Endothelial cell of umbilical vein (primary cell): ENCODE results near the gene OTULIN.

Experiments used
- EZH2 ChIP-seq: IDR thresholded peaks from 2 replicates; pipeline ENCODE4 v1.6.1; 2012; ENCODE audit warnings: borderline replicate concordance, low read depth, mild to moderate bottlenecking, moderate library complexity, low read length, inconsistent platforms; ENCODE audit not compliant: severe bottlenecking
- GATA2 ChIP-seq: IDR thresholded peaks from 2 replicates; pipeline ENCODE4 v1.7.0; 2011; ENCODE audit warnings: low read depth, mild to moderate bottlenecking, moderate library complexity, mixed read lengths, low read length; ENCODE audit not compliant: insufficient read length, insufficient read depth
- JUN ChIP-seq: IDR thresholded peaks from 2 replicates; pipeline ENCODE4 v1.6.1; 2011; ENCODE audit warnings: borderline replicate concordance, low read depth; ENCODE audit not compliant: insufficient read length, insufficient read depth
- MYC ChIP-seq: IDR thresholded peaks from one replicate; pipeline ENCODE4 v1.6.1; 2011; ENCODE audit warnings: mild to moderate bottlenecking, low read depth, low read length
- POLR2A ChIP-seq: IDR thresholded peaks from 2 replicates; pipeline ENCODE4 v1.6.1; 2012; ENCODE audit warnings: low read depth, mild to moderate bottlenecking, control low read depth, low read length
- POLR2AphosphoS5 ChIP-seq: IDR thresholded peaks from 2 replicates; pipeline ENCODE4 v1.6.1; 2012; ENCODE audit warnings: low read depth, mild to moderate bottlenecking, control low read depth, low read length, moderate library complexity; ENCODE audit not compliant: insufficient read depth
- TF ChIP-seq, protein P1 (sequence below): IDR thresholded peaks from 2 replicates; pipeline ENCODE4 v1.6.1; 2011; ENCODE audit not compliant: insufficient read depth, insufficient read length
- TF ChIP-seq, protein P2 (sequence below), 2 donors: IDR thresholded peaks; 1 replicate in 1 of 2; 2 replicates in 1 of 2; pipeline ENCODE4 v1.5.1; 2011; ENCODE audit warnings: low read length in 2 of 2, mild to moderate bottlenecking in 2 of 2, moderate library complexity in 2 of 2, control low read depth in 1 of 2, inconsistent platforms in 1 of 2, low read depth in 1 of 2; ENCODE audit not compliant: insufficient read depth in 1 of 2; ENCODE audit errors: extremely low read depth in 1 of 2

DNA sequence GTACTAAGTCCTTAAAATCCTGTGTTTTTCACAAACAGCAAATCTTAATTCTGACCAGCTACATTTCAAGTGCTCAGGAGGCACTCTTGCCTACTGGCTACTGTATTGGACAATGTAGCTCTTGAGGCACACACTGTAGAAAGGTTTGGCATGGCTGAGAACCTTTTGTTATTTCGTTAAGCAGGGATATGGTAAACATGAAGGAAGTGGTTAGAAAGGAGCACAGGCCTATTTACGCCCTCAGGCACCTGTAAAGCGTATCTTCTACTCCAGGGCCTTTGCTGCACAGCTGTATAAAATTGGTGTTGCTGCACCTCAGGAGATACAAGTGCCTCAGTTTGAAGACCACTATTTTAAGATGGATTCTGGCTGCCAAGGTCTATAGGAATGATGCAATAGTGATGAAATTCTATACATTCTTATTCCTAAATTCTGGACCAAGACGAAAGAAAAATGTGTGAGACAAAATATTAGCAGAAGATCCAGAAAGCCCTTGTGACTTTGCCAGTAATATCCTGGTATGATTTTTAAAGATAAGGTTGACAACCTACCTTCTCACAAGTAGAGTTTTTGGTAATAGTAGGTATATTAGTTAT is 9.3 kb upstream of the OTULIN start:
- TF ChIP-seq, protein P1, sequence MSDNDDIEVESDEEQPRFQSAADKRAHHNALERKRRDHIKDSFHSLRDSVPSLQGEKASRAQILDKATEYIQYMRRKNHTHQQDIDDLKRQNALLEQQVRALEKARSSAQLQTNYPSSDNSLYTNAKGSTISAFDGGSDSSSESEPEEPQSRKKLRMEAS: no peak
- TF ChIP-seq, protein P2, sequence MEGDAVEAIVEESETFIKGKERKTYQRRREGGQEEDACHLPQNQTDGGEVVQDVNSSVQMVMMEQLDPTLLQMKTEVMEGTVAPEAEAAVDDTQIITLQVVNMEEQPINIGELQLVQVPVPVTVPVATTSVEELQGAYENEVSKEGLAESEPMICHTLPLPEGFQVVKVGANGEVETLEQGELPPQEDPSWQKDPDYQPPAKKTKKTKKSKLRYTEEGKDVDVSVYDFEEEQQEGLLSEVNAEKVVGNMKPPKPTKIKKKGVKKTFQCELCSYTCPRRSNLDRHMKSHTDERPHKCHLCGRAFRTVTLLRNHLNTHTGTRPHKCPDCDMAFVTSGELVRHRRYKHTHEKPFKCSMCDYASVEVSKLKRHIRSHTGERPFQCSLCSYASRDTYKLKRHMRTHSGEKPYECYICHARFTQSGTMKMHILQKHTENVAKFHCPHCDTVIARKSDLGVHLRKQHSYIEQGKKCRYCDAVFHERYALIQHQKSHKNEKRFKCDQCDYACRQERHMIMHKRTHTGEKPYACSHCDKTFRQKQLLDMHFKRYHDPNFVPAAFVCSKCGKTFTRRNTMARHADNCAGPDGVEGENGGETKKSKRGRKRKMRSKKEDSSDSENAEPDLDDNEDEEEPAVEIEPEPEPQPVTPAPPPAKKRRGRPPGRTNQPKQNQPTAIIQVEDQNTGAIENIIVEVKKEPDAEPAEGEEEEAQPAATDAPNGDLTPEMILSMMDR (IDR thresholded peaks at IDR 0.05; ENCODE audit: extremely low read depth in 1 of 2, insufficient read depth in 1 of 2, low read depth in 1 of 2, low read length in 2 of 2): no peak
- no peak for TF ChIP-seq JUN
- TF ChIP-seq POLR2A: no peak
- no peak for TF ChIP-seq EZH2
- TF ChIP-seq MYC: no peak
- TF ChIP-seq POLR2AphosphoS5: no peak
- no peak for TF ChIP-seq GATA2
